ENCODE data around the gene GPR75.
A peak's percentile ranks its signal among the peaks of the same experiment; 100 is the strongest.
"Not testable (repeated sequence)": the region's sequence is repeated elsewhere in the genome, so short reads cannot be mapped to it uniquely, and the experiment has no call there.

The GPR75 gene

GRCh38 chr2:53852532-53852931 is 7.2 kb downstream of the GPR75 start:
- no peak for DNase-seq (ENCODE audit: low spot score)

DNA sequence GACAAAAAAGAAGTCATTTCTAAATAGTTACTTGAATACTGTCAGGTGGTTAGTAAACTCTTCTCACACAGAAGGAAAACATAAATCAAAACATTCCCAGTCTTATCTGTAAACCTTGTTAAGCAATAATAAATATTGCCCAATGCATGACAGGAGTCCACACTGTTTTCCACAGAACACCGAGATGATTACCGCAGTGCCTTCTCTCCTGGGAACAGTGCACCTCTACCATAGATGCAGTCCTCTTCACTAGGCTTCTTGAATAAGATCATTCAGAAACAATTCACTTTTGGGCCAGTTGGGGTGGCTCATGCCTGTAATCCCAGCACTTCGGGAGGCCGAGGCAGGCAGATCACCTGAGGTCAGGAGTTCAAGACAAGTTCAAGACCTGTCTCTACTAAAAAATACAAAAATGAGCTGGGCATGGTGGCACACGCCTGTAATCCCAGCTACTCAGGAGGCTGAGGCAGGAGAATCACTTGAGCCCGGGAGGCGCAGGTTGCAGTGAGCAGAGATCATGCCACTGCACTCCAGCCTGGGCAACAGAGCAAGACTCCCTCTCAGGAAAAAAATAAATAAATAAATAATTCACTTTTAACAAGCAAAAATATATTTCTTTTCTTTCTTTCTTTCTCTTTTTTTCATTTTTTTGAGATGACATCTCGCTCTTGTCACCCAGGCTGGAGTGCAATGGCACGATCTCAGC is 8.6 kb downstream of the GPR75 start:
- not testable (repeated sequence) for DNase-seq (ENCODE audit: low spot score)

DNA sequence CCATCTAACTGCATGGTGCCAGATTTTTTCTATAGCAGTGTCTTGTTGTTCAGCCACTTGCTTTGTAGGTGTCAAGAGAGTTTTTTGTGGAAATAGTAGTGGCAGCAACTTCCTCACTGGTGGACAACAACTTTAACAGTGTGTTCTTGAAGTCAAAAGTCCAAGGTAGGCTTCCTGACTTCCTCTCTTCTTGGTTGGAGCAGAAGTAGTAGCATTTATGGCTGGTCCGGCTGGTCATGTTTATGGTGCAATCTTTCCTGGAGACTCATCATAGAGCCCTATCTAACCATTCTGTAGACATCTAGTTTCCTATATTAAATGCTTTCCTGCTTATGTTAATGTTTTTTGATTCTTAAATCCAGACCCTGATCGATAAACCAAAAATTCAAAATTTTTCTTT is 11.7 kb downstream of the GPR75 start:
- DNase-seq (ENCODE audit: low spot score) = no peak

GRCh38 chr2:53843595-53843994 is 16.2 kb downstream of the GPR75 start:
- DNase-seq (ENCODE audit: low spot score) = no peak

DNA sequence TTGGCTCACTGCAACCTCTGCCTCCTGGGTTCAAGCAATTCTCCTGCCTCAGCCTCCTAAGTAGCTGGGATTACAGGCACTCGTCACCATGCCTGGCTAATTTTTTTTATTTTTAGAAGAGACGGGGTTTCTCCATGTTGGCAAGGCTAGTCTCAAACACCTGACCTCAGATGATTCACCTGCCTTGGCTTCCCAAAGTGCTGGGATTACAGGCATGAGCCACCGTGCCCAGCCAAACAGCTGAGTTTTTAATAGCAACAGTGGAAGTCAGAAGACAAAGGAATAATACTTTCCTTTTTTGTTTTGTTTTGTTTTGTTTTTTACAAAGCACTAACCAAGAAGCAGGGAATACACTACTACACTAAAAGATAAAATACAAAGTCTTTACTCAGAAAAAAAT is 16.9 kb downstream of the GPR75 start:
- no peak for DNase-seq (ENCODE audit: low spot score)

GRCh38 chr2:53841651-53842050 is 18.1 kb downstream of the GPR75 start:
- not testable (repeated sequence) for DNase-seq (ENCODE audit: low spot score)

DNA sequence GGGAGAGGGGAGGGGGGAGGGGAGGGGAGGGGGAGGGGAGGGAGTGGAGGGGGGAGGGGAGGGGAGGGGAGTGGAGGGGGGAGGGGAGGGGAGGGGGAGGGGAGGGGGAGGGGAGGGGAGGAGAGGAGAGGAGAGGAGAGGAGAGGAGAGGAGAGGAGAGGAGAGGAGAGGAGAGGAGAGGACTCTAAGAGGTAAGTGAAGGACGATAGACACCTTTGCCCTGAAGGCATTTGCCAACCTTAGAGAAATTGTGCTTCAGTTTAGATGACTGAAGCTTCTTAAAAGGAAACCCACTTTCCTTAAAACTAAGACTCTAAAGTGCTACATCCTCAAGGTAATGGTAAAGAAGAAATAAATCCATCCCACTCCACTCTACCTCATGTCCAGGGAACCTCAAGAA is 19.2 kb downstream of the GPR75 start:
- no peak for DNase-seq (ENCODE audit: low spot score)

GRCh38 chr2:53829980-53830290 is 29.8 kb downstream of the GPR75 start:
- DNase-seq (ENCODE audit: low spot score) = not testable (repeated sequence)

DNA sequence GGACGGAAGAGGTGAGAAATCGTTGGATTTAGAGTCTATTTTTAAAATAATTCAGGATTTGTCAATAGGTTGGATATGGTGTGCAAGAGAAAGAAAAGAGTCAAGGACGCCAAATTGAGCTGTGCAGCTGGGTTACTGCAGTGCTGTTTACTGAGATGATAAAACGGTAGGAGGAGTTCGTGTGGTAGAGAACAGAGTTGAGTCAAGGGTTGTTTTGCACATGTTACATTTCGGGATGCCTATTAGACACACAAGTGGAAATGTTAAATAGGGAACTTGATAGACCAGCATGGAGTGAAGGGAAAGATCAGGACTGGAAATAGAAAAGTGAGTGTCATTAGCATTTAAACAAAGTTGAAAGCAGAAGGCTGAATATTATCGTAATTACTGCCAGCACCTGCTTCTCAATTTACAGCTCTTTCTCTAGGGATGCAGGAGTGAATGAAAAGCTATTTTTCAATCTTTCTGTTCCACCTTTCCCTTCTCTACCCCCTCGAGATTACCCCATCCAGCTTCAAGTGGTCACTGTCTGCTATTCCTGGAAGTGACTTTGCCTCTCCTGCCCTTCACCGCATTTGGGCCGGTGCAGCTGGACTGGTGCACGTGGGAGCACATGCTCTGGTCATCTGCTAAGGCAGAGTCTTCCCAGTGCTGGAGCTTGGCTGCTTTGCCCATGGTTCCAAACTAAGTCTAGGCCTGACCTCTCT is 30.3 kb downstream of the GPR75 start:
- no peak for DNase-seq (ENCODE audit: low spot score)

GRCh38 chr2:53828331-53828730 is 31.4 kb downstream of the GPR75 start:
- no peak for DNase-seq (ENCODE audit: low spot score)

DNA sequence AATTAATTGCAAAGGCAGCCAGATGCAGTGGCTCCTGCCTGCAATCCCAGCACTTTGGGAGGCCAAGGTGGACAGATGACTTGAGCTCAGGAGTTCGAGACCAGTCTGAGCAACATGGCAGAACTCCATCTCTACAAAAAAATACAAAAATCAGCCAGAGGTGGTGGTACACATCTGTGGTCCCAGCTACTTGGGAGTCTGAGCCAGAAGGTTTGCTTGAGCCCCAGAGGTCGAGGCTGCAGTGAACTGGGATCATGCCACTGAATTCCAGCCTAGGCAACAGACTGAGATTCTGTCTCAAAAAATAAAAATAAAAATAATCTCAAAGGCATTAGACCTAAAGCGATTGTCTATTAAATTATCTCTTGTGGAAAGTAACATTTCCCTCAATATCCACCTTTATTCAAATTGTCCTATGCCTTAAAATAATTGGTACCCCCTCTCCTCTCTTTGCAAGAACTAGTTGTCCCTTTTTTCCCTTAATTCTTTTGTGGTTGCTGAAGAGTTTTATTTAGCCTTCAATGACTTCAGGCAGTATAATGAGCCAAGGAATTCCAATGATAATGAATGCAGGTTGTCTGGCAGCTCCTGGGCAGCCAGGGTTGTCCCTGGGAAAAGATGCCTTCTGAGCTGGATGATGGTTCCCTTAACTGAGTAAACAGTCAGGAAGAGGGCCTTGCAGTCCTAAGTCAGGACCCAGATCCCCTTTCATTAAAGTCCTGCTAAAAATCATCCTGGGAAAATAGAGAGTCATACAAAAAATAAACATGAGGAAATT is 32.2 kb downstream of the GPR75 start:
- DNase-seq (ENCODE audit: low spot score) = no peak

GRCh38 chr2:53826587-53827397 is 33.0 kb downstream of the GPR75 start:
- no peak for DNase-seq (ENCODE audit: low spot score)

GRCh38 chr2:53826030-53826410 is 33.7 kb downstream of the GPR75 start:
- no peak for DNase-seq (ENCODE audit: low spot score)

DNA sequence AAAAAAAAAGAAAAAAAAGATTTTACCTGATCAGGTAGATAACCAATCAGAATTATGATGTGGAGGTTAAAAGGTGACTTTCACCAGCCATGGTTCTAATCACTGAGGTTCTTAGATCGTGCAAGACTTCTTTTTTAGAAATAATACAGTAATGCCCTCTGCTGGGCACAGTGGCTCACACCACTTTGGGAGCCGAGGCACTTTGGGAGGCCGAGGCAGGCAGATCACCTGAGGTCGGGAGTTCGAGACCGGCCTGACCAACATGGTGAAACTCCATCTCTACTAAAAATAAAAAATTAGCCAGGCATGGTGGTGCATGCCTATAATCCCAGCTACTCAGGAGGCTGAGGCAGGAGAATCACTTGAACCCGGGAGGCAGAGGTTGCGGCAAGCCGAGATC is 36.1 kb downstream of the GPR75 start:
- DNase-seq (ENCODE audit: low spot score) = peak; percentile 50

DNA sequence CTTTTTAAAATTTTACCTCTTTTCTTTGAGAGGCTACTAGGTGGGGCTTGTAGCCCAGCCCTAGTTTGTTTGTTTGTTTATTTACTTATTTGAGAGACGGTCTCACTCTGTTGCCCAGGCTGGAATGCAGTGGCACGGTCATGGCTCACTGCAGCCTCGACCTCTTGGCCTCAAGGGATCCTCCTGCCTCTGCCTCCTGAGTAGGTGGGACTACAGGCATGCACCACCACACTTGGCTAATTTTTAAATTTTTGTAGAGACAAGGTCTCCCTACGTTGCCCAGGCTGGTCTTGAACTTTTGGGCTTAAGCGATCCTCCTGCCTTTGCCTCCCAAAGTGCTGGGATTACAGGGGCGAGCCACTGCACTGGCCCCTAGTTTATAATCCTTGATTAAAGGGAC is 38.0 kb downstream of the GPR75 start:
- no peak for DNase-seq (ENCODE audit: low spot score)

GRCh38 chr2:53820711-53821110 is 39.1 kb downstream of the GPR75 start:
- no peak for DNase-seq (ENCODE audit: low spot score)

DNA sequence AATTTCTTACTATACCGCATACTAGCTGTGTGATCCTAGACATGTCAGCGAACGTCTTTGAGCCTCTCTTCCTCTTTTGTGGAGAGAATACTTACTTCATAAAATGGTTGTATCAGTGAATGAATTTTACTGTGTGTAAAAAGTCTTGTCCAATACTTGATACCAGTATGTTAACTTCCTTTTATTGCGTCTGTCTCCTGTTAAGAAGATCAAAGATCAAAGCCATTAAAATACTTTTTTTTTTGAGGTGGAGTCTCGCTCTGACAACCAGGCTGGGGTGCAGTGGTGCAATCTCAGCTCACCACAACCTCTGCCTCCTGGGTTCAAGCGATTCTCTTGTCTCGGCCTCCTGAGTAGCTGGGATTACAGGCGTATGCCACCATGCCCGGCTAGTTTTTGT is 39.7 kb downstream of the GPR75 start:
- no peak for DNase-seq (ENCODE audit: low spot score)

DNA sequence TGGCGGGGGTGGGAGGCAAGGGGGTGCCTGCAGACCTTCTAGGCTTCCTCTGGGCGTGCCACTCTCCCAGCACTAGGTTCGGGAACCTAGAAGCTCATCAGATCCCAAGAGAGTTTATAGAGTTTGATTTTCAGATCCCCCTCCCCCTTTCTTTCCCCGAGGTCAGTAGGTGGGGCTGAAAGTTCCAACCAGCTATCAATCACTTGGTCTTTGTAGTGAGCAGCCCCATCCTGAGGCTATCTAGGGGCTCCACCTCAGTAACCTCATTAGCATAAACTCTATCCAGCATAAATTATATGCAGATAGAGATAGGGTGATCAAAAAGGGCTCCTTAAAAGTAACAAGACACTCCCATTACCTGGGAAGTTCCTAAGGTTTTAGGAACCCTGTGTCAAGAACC is 40.1 kb downstream of the GPR75 start:
- no peak for DNase-seq (ENCODE audit: low spot score)

DNA sequence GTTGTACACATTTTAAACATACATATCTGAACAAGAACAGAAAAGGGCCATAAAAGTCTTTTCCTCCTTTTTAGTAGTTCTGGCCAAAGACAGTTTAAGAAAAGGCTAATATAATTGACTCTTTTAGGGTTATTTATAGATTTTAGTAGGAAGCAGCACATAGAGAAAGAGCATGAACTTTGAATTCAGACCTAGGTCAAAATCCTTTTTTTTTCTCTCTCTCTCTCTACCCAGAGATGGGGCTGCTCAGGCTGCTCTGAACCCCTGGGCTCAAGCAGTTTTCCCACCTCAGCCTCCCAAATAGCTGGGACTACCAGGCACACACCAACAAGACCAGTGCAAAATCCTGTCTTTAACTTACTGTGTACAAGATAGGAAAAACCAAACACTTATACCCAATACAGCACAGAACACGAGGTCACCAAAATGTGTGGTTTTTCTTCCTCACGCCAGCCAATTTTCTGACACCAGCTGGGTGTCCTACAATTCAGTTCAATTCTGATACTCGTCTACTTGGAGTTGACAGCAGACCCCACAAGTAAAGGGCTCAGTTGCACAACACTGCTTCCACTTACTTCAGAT is 40.8 kb downstream of the GPR75 start:
- DNase-seq (ENCODE audit: low spot score) = no peak

DNA sequence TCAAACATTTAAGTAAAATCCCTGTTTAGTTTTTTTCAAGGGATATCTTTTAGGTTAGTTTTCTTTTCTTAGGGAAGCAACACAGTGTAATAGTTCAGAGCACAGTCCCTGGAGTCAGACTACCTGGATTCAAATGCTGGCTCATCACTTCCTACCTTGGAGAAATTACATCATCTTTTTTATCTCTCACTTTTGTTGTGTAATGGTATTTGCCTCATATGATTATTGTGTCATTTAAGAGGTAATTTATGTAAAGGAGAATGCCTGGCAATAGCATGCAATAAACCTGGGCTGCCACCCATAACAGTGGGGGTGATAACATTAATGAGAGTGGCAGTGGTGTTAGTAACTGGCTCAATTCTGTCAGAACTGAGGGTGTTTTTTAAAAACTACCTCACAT is 46.6 kb downstream of the GPR75 start:
- DNase-seq (ENCODE audit: low spot score) = no peak

- no peak for DNase-seq (ENCODE audit: low spot score)
Measured at GRCh38 chr2:53811601-53812000, 48.2 kb downstream of the GPR75 start.
